Measurements from ENCODE around the gene ACP7. TPM values are rescaled to one million over a fixed set of nuclear protein-coding genes. Genes with fewer than 3 reads are reported as not detected.

ACP7 gene
- total and polyA plus RNA-seq, 10 of the 15 experiments (the other 5 are each of a cell fraction or from before 2014, with no cell fraction given) = not detected

DNA sequence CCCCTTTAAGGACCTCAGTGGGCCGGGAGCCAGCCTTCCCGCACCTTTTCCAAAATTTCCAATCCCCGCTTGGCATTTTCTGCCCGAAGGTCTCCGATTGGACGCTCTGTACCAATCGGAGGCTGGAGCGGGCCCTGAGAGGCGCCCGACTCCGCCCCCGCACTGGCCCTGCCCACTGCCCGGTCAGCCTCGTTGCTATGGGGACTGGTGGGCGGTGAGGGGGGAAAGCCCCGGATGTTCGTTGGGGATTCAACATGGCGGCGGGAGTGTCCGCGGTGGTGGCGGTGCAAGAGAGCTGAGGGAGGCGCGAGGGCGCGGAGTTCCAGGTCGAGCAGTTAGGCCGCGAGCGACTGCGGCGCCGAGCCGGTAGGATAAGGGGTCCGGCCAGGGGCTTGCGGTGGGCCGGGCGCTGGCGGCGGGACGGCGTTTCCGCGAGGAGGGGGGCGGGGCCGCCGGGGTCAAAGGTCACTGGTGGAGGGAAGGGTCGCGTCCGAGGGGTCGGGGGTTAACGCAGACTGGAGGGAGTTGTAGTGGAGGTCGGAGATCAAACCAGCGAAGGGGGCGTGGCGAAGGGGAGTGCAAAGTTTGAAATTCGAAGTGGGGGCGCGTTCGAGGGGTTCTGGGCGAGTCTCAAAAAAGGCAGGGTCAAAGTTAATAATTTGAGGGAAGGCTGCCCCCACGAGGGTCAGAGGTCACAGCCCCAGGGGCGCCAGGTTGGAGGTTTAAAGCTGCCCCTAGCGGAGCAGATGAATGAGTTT lies 41.6 kb downstream of the ACP7 start, which contains the start of gene PAK4:
PAK4 (plus strand) TSS at position 233 of the 758 bp plus-strand sequence. CDS start 43,768 bp downstream, outside the sequence.
- intact Hi-C loops (cut with micrococcal nuclease; ENCODE audit: unreplicated experiment) (loop anchor here (1.0 to 10.0 kb wide), 2 partner anchors 287 to 409 kb away; partner anchors contain the start of genes EID2B and PLEKHG2), in situ Hi-C loops (cut with MboI) (no loop called here)
- Histone ChIP-seq H4K20me1 (ENCODE audit: control insufficient read depth, insufficient read depth) (no peaks in the 10 kb centered on the region), H3K9ac (ENCODE audit: control insufficient read depth, insufficient read depth, low read length) (peak within 1 kb of the TSS; percentile 67), H3K4me1 (ENCODE audit: control insufficient read depth, insufficient read depth, low read length) (peaks cover under 1% of the 10 kb centered on the region; the same call in 1 of the 2 replicates), H3K4me3 (peak within 1 kb of the TSS; percentile 87), H2AFZ (ENCODE audit: control insufficient read depth, low read depth, low read length) (peak within 1 kb of the TSS; percentile 97), H3K79me2 (ENCODE audit: control insufficient read depth, insufficient read depth, low read length) (peaks cover 15% of the 10 kb centered on the region), H3K36me3 (ENCODE audit: control insufficient read depth in 2 of 2, insufficient read depth in 2 of 2, low read length in 1 of 2) (no peaks in the 10 kb centered on the region), H3K27me3 (replicated peaks in 1 of 2; ENCODE audit: control insufficient read depth in 2 of 2, insufficient read depth in 2 of 2, low read length in 1 of 2) (no peaks in the 10 kb centered on the region), H3K9me3 (replicated peaks; ENCODE audit: control insufficient read depth, insufficient read depth, low read length) (no peaks in the 10 kb centered on the region), H3K27ac (ENCODE audit: control insufficient read depth, insufficient read depth) (peak within 1 kb of the TSS; percentile 64), H3K4me2 (ENCODE audit: control insufficient read depth, insufficient read depth) (peak within 1 kb of the TSS; percentile 94)
- peak; percentile 98 for ATAC-seq
- ChIA-PET SMC1A (ENCODE audit: uncharacterized antibody, unreplicated experiment) (no interaction called here), CTCF (interaction anchor here (1.0 to 1.5 kb wide), 5 partner anchors 157 to 286 kb away, joined by 3 to 5 read pairs (median 3); no protein-coding TSS in a partner anchor), RAD21 (ENCODE audit: unreplicated experiment) (interaction anchor here (0.7 kb wide), 1 partner anchor 164 kb away, joined by 3 read pairs; no protein-coding TSS in a partner anchor), POLR2A (no interaction called here)
- peak; percentile 82 for DNase-seq (ENCODE audit: low read depth, low spot score)
- BruUV-seq (replicated peaks) = no TSS peak
- FAIRE-seq = peak; percentile 75
- 3% methylated on average over 49 of the region's 64 CpGs for WGBS (ENCODE audit: insufficient coverage, insufficient replicate concordance, low lambda C conversion rate, missing lambda C conversion rate)
- TF ChIP-seq NFYB (IDR thresholded peaks at IDR 0.05; ENCODE audit: insufficient read depth, low read depth, low read length) = peak; percentile 97
- peak; percentile 74 for TF ChIP-seq SMARCA5 (IDR thresholded peaks at IDR 0.05)
- TF ChIP-seq, protein P1, sequence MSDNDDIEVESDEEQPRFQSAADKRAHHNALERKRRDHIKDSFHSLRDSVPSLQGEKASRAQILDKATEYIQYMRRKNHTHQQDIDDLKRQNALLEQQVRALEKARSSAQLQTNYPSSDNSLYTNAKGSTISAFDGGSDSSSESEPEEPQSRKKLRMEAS (IDR thresholded peaks at IDR 0.05; ENCODE audit: low read depth, low read length) = no peak
- TF ChIP-seq, protein P2, sequence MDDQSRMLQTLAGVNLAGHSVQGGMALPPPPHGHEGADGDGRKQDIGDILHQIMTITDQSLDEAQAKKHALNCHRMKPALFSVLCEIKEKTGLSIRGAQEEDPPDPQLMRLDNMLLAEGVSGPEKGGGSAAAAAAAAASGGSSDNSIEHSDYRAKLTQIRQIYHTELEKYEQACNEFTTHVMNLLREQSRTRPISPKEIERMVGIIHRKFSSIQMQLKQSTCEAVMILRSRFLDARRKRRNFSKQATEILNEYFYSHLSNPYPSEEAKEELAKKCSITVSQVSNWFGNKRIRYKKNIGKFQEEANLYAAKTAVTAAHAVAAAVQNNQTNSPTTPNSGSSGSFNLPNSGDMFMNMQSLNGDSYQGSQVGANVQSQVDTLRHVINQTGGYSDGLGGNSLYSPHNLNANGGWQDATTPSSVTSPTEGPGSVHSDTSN (IDR thresholded peaks at IDR 0.05; ENCODE audit: insufficient replicate concordance, low read depth, low read length) = no peak
- TF ChIP-seq MYB (IDR thresholded peaks at IDR 0.05; ENCODE audit: borderline replicate concordance, low read depth, low read length) = peak; percentile 31; the same call in 1 of the 2 replicates
- 0 out of 2 replicates have a peak, but pooled peaks have one; percentile 27 for TF ChIP-seq POLR2AphosphoS2 (IDR thresholded peaks at IDR 0.05; ENCODE audit: low read depth, low read length)
- no peak for TF ChIP-seq ATF7 (IDR thresholded peaks at IDR 0.05; ENCODE audit: low read depth)
- TF ChIP-seq SMAD5 (IDR thresholded peaks at IDR 0.05; ENCODE audit: low read depth) = no peak
- peak; percentile 90 to 94 for TF ChIP-seq IKZF2 (IDR thresholded peaks at IDR 0.05)
- no peak for TF ChIP-seq NFXL1 (IDR thresholded peaks at IDR 0.05; ENCODE audit: borderline replicate concordance)
- no peak for TF ChIP-seq HDAC6 (IDR thresholded peaks at IDR 0.05; ENCODE audit: unreplicated experiment)
- no peak for TF ChIP-seq ZNF217 (IDR thresholded peaks at IDR 0.05)
- TF ChIP-seq IKZF1 (conservative IDR thresholded peaks at IDR 0.05) = peak; percentile 96
- peak; percentile 69 for TF ChIP-seq MEF2B (IDR thresholded peaks at IDR 0.05; ENCODE audit: partially characterized antibody, poor library complexity, severe bottlenecking)
- TF ChIP-seq SMC3 (IDR thresholded peaks at IDR 0.05; ENCODE audit: borderline replicate concordance, low read length) = no peak
- 0 out of 2 replicates have a peak, but pooled peaks have one; percentile 34 for TF ChIP-seq BACH1 (IDR thresholded peaks at IDR 0.05; ENCODE audit: borderline replicate concordance)
- TF ChIP-seq GABPA (IDR thresholded peaks at IDR 0.05; ENCODE audit: low read depth) = no peak
- TF ChIP-seq, protein P3, sequence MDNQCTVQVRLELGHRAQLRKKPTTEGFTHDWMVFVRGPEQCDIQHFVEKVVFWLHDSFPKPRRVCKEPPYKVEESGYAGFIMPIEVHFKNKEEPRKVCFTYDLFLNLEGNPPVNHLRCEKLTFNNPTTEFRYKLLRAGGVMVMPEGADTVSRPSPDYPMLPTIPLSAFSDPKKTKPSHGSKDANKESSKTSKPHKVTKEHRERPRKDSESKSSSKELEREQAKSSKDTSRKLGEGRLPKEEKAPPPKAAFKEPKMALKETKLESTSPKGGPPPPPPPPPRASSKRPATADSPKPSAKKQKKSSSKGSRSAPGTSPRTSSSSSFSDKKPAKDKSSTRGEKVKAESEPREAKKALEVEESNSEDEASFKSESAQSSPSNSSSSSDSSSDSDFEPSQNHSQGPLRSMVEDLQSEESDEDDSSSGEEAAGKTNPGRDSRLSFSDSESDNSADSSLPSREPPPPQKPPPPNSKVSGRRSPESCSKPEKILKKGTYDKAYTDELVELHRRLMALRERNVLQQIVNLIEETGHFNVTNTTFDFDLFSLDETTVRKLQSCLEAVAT (IDR thresholded peaks at IDR 0.05) = no peak; the same call in 1 of the 2 replicates
- TF ChIP-seq JUND (IDR thresholded peaks at IDR 0.05; ENCODE audit: low read depth, low read length) = no peak
- no peak for TF ChIP-seq TARDBP (IDR thresholded peaks at IDR 0.05; ENCODE audit: borderline replicate concordance)
- peak; percentile 92 for TF ChIP-seq SP1 (IDR thresholded peaks at IDR 0.05; ENCODE audit: low read depth, low read length)
- TF ChIP-seq RFX5 (IDR thresholded peaks at IDR 0.05; ENCODE audit: low read depth, low read length) = peak; percentile 81
- TF ChIP-seq NFYA (IDR thresholded peaks at IDR 0.05; ENCODE audit: borderline replicate concordance, low read depth, low read length) = peak; percentile 43; the same call in 1 of the 2 replicates
